Ishikawa (cell line): ENCODE measurements around the gene C2orf92.

ENCODE experiments used
- EGR1 ChIP-seq: IDR thresholded peaks from 2 replicates; pipeline ENCODE4 v1.6.1; 2012
- NFIC ChIP-seq: IDR thresholded peaks from 2 replicates; pipeline ENCODE4 v1.6.1; 2012
- REST ChIP-seq: IDR thresholded peaks from 2 replicates; pipeline ENCODE4 v1.6.1; 2012; ENCODE audit warnings: low read depth, mild to moderate bottlenecking
- TAF1 ChIP-seq: IDR thresholded peaks from 2 replicates; pipeline ENCODE4 v1.6.1; 2012; ENCODE audit warnings: low read depth, mild to moderate bottlenecking
- TCF12 ChIP-seq: IDR thresholded peaks from 2 replicates; pipeline ENCODE4 v1.6.1; 2012; ENCODE audit warnings: low read depth
- YY1 ChIP-seq: IDR thresholded peaks from 2 replicates; pipeline ENCODE4 v1.6.1; 2012; ENCODE audit warnings: low read depth
- ZBTB7A ChIP-seq: IDR thresholded peaks from 2 replicates; pipeline ENCODE4 v1.6.1; 2012; ENCODE audit warnings: low read depth
- TF ChIP-seq, protein P1 (sequence below): IDR thresholded peaks from 2 replicates; pipeline ENCODE4 v1.6.1; 2012

DNA sequence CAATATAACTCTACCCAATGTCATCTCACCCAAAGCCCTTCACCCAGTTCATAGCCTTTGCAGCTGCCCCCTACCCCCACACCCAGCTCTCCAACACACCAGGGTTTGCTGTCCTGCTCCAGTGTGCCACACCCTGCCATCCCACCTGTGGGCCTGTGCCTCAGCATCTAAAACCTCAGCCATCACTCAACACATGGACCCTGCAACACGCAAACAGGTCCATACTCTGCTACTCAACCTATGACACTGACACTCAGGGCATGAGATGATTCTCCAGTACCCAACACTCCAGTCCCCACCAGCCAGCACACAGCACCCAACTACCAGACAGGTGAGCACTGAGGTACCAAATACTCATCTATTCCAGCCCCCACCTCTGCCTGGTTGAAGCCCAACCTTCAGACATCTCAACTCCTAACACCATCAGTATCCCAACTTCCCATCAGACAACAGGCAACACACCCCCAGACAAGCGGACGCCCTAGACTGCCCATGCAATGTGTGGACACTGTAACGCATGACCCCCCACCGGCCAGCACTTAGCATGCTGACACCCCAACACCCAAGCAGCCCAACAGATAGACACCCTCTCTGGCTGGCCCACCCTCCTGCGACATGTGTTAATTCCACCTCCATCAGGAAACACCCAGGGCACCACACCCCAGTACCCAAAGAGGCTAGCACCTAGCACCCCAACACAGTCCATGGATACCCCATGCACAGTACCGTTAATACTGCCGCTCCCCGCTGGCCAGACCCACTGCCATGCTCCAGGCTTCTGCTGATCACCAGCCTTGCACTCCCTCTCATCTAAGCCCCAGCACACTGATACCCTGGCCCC lies 68.9 kb downstream of the C2orf92 start:
- TF ChIP-seq, protein P1, sequence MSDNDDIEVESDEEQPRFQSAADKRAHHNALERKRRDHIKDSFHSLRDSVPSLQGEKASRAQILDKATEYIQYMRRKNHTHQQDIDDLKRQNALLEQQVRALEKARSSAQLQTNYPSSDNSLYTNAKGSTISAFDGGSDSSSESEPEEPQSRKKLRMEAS, result no peak
- TF ChIP-seq ZBTB7A, result no peak
- TF ChIP-seq TCF12, result no peak
- no peak for TF ChIP-seq NFIC
- no peak for TF ChIP-seq YY1
- no peak for TF ChIP-seq TAF1
- no peak for TF ChIP-seq EGR1
- TF ChIP-seq REST, result no peak
